ENCODE results near the gene CHCHD1. TPM values are rescaled to one million over a fixed set of nuclear protein-coding genes. Genes with fewer than 3 reads are reported as not detected.

CHCHD1 gene
- total and polyA plus RNA-seq, 2 donors, result 54.7 to 78.2 TPM

- Histone ChIP-seq H3K27ac (ENCODE audit: low read depth in 1 of 2, low read length in 1 of 2) (no peak overlapping the region), H3K4me3 (ENCODE audit: low read length in 2 of 2) (no peak overlapping the region), H3K36me3 (ENCODE audit: control insufficient read depth in 2 of 2, insufficient read depth in 2 of 2, low read length in 1 of 2) (peaks cover 95 to 99% of the 10 kb centered on the region in 2 donors), H3K27me3 (ENCODE audit: control insufficient read depth in 2 of 2, insufficient read depth in 1 of 2, low read length in 1 of 2) (no peaks in the 10 kb centered on the region), H3K4me1 (ENCODE audit: control insufficient read depth in 2 of 2, insufficient read depth in 2 of 2, low read length in 2 of 2) (peaks cover 8 to 16% of the 10 kb centered on the region in 2 donors), H3K9me3 (ENCODE audit: control insufficient read depth in 2 of 2, insufficient read depth in 1 of 2, low read length in 1 of 2) (no peaks in the 10 kb centered on the region)
- 97% methylated on average over 11 of the region's 11 CpGs for WGBS
- DNase-seq (ENCODE audit: low read depth in 6 of 9, low spot score in 9 of 9), result no peak
Measured at GRCh38 chr10:73802276-73802991, 20.6 kb downstream of the CHCHD1 start.

- Histone ChIP-seq H3K4me3 (ENCODE audit: low read length in 2 of 2) (no peak overlapping the region), H3K4me1 (ENCODE audit: control insufficient read depth in 2 of 2, insufficient read depth in 2 of 2, low read length in 2 of 2) (peaks cover 10 to 26% of the 10 kb centered on the region in 2 donors), H3K9me3 (ENCODE audit: control insufficient read depth in 2 of 2, insufficient read depth in 1 of 2, low read length in 1 of 2) (no peaks in the 10 kb centered on the region), H3K36me3 (ENCODE audit: control insufficient read depth in 2 of 2, insufficient read depth in 2 of 2, low read length in 1 of 2) (peaks cover 97 to 99% of the 10 kb centered on the region in 2 donors), H3K27ac (ENCODE audit: low read depth in 1 of 2, low read length in 1 of 2) (peak overlapping the region in 1 of 2 donors; percentile 37), H3K27me3 (ENCODE audit: control insufficient read depth in 2 of 2, insufficient read depth in 1 of 2, low read length in 1 of 2) (no peaks in the 10 kb centered on the region)
- DNase-seq (ENCODE audit: low read depth in 6 of 9, low spot score in 9 of 9), result no peak
Measured at GRCh38 chr10:73803680-73804286, 21.9 kb downstream of the CHCHD1 start.

GRCh38 chr10:73806176-73806950 lies 24.5 kb downstream of the CHCHD1 start:
- H3K27me3 ChIP-seq (ENCODE audit: control insufficient read depth in 2 of 2, insufficient read depth in 1 of 2, low read length in 1 of 2), result no peaks in the 10 kb centered on the region
- peaks cover 85 to 87% of the 10 kb centered on the region in 2 donors for H3K36me3 ChIP-seq (ENCODE audit: control insufficient read depth in 2 of 2, insufficient read depth in 2 of 2, low read length in 1 of 2)
- no peaks in the 10 kb centered on the region for H3K9me3 ChIP-seq (ENCODE audit: control insufficient read depth in 2 of 2, insufficient read depth in 1 of 2, low read length in 1 of 2)
- WGBS, result 97% methylated on average over 14 of the region's 14 CpGs
- no peak for DNase-seq (ENCODE audit: low read depth in 6 of 9, low spot score in 9 of 9)
- H3K4me1 ChIP-seq (ENCODE audit: control insufficient read depth in 2 of 2, insufficient read depth in 2 of 2, low read length in 2 of 2), result peaks cover 23 to 39% of the 10 kb centered on the region in 2 donors
- H3K4me3 ChIP-seq (ENCODE audit: low read length in 2 of 2), result no peak overlapping the region
- no peak overlapping the region for H3K27ac ChIP-seq (ENCODE audit: low read depth in 1 of 2, low read length in 1 of 2)

GRCh38 chr10:73807471-73807870 lies 25.6 kb downstream of the CHCHD1 start:
- Histone ChIP-seq H3K27ac (ENCODE audit: low read depth in 1 of 2, low read length in 1 of 2) (no peak overlapping the region), H3K27me3 (ENCODE audit: control insufficient read depth in 2 of 2, insufficient read depth in 1 of 2, low read length in 1 of 2) (no peaks in the 10 kb centered on the region), H3K36me3 (ENCODE audit: control insufficient read depth in 2 of 2, insufficient read depth in 2 of 2, low read length in 1 of 2) (peaks cover 74 to 76% of the 10 kb centered on the region in 2 donors), H3K4me1 (ENCODE audit: control insufficient read depth in 2 of 2, insufficient read depth in 2 of 2, low read length in 2 of 2) (peaks cover 23 to 42% of the 10 kb centered on the region in 2 donors), H3K4me3 (ENCODE audit: low read length in 2 of 2) (no peak overlapping the region), H3K9me3 (ENCODE audit: control insufficient read depth in 2 of 2, insufficient read depth in 1 of 2, low read length in 1 of 2) (no peaks in the 10 kb centered on the region)
- DNase-seq (ENCODE audit: low read depth in 6 of 9, low spot score in 9 of 9), result no peak
- 98% methylated on average over 14 of the region's 14 CpGs for WGBS

- Histone ChIP-seq H3K27me3 (ENCODE audit: control insufficient read depth in 2 of 2, insufficient read depth in 1 of 2, low read length in 1 of 2) (no peaks in the 10 kb centered on the region), H3K36me3 (ENCODE audit: control insufficient read depth in 2 of 2, insufficient read depth in 2 of 2, low read length in 1 of 2) (peaks cover 67 to 68% of the 10 kb centered on the region in 2 donors), H3K4me3 (ENCODE audit: low read length in 2 of 2) (no peak overlapping the region), H3K4me1 (ENCODE audit: control insufficient read depth in 2 of 2, insufficient read depth in 2 of 2, low read length in 2 of 2) (peaks cover 23 to 42% of the 10 kb centered on the region in 2 donors), H3K9me3 (ENCODE audit: control insufficient read depth in 2 of 2, insufficient read depth in 1 of 2, low read length in 1 of 2) (no peaks in the 10 kb centered on the region), H3K27ac (ENCODE audit: low read depth in 1 of 2, low read length in 1 of 2) (no peak overlapping the region)
- 94% methylated on average over 16 of the region's 16 CpGs for WGBS
- DNase-seq (ENCODE audit: low read depth in 6 of 9, low spot score in 9 of 9), result no peak
Measured at GRCh38 chr10:73808021-73808815, 26.4 kb downstream of the CHCHD1 start.

GRCh38 chr10:73809061-73809818 lies 27.4 kb downstream of the CHCHD1 start:
- Histone ChIP-seq H3K27ac (ENCODE audit: low read depth in 1 of 2, low read length in 1 of 2) (no peak overlapping the region), H3K36me3 (ENCODE audit: control insufficient read depth in 2 of 2, insufficient read depth in 2 of 2, low read length in 1 of 2) (peaks cover 61 to 65% of the 10 kb centered on the region in 2 donors), H3K9me3 (ENCODE audit: control insufficient read depth in 2 of 2, insufficient read depth in 1 of 2, low read length in 1 of 2) (no peaks in the 10 kb centered on the region), H3K27me3 (ENCODE audit: control insufficient read depth in 2 of 2, insufficient read depth in 1 of 2, low read length in 1 of 2) (no peaks in the 10 kb centered on the region), H3K4me3 (ENCODE audit: low read length in 2 of 2) (no peak overlapping the region), H3K4me1 (ENCODE audit: control insufficient read depth in 2 of 2, insufficient read depth in 2 of 2, low read length in 2 of 2) (peaks cover 23 to 39% of the 10 kb centered on the region in 2 donors)
- WGBS, result 77% methylated on average over 5 of the region's 5 CpGs
- no peak for DNase-seq (ENCODE audit: low read depth in 6 of 9, low spot score in 9 of 9)

- 88% methylated on average over 7 of the region's 7 CpGs for WGBS
- Histone ChIP-seq H3K27me3 (ENCODE audit: control insufficient read depth in 2 of 2, insufficient read depth in 1 of 2, low read length in 1 of 2) (no peaks in the 10 kb centered on the region), H3K27ac (ENCODE audit: low read depth in 1 of 2, low read length in 1 of 2) (peak overlapping the region; percentile 78 to 96), H3K4me1 (ENCODE audit: control insufficient read depth in 2 of 2, insufficient read depth in 2 of 2, low read length in 2 of 2) (peaks cover 23 to 39% of the 10 kb centered on the region in 2 donors), H3K36me3 (ENCODE audit: control insufficient read depth in 2 of 2, insufficient read depth in 2 of 2, low read length in 1 of 2) (peaks cover 57 to 59% of the 10 kb centered on the region in 2 donors), H3K4me3 (ENCODE audit: low read length in 2 of 2) (peak overlapping the region; percentile 66 to 98), H3K9me3 (ENCODE audit: control insufficient read depth in 2 of 2, insufficient read depth in 1 of 2, low read length in 1 of 2) (no peaks in the 10 kb centered on the region)
- DNase-seq (ENCODE audit: low read depth in 6 of 9, low spot score in 9 of 9), result no peak
Measured at GRCh38 chr10:73810358-73810734, 28.5 kb downstream of the CHCHD1 start.

GRCh38 chr10:73810735-73811465 lies 29.1 kb downstream of the CHCHD1 start:
- Histone ChIP-seq H3K27ac (ENCODE audit: low read depth in 1 of 2, low read length in 1 of 2) (peak overlapping the region; percentile 78 to 96), H3K9me3 (ENCODE audit: control insufficient read depth in 2 of 2, insufficient read depth in 1 of 2, low read length in 1 of 2) (no peaks in the 10 kb centered on the region), H3K36me3 (ENCODE audit: control insufficient read depth in 2 of 2, insufficient read depth in 2 of 2, low read length in 1 of 2) (peaks cover 52 to 54% of the 10 kb centered on the region in 2 donors), H3K27me3 (ENCODE audit: control insufficient read depth in 2 of 2, insufficient read depth in 1 of 2, low read length in 1 of 2) (no peaks in the 10 kb centered on the region), H3K4me1 (ENCODE audit: control insufficient read depth in 2 of 2, insufficient read depth in 2 of 2, low read length in 2 of 2) (peaks cover 23 to 39% of the 10 kb centered on the region in 2 donors), H3K4me3 (ENCODE audit: low read length in 2 of 2) (peak overlapping the region; percentile 66 to 98)
- DNase-seq (ENCODE audit: low read depth in 6 of 9, low spot score in 9 of 9), result peak; percentile 41 to 89 (median 69)
- WGBS, result under 1% methylated on average over 63 of the region's 63 CpGs
